HG03097 (cell line): ENCODE measurements around the gene CKLF.

ENCODE experiments used
- ATAC-seq: cut with Tn5 transposase; IDR thresholded peaks from one replicate; pipeline ENCODE4 v1.9.1; 2021; ENCODE audit not compliant: unreplicated experiment, low FRiP score

Gene CKLF

GRCh38 chr16:66541388-66542355, 10.7 kb upstream of the CKLF start:
- no peak for ATAC-seq

- no peak for ATAC-seq
Measured at GRCh38 chr16:66542396-66542795, 10.0 kb upstream of the CKLF start.

- ATAC-seq = no peak
Measured at GRCh38 chr16:66543541-66543940, 8.8 kb upstream of the CKLF start.

GRCh38 chr16:66544016-66544757, 8.2 kb upstream of the CKLF start:
- no peak for ATAC-seq

GRCh38 chr16:66547101-66547989, 5.0 kb upstream of the CKLF start:
- ATAC-seq = no peak

- no peak for ATAC-seq
Measured at GRCh38 chr16:66548068-66548467, 4.3 kb upstream of the CKLF start.

GRCh38 chr16:66548868-66549267, 3.5 kb upstream of the CKLF start:
- no peak for ATAC-seq

- ATAC-seq = no peak
Measured at GRCh38 chr16:66549284-66550131, 2.9 kb upstream of the CKLF start, which contains the start of gene TK2. TK2 (minus strand) TSS chr16:66550122; CDS start chr16:66550061, 61 bp downstream.

GRCh38 chr16:66551348-66551759, 1.0 kb upstream of the CKLF start:
- ATAC-seq = no peak

- no peak for ATAC-seq
Measured at GRCh38 chr16:66551788-66552285, 539 bp upstream of the CKLF start.

GRCh38 chr16:66553223-66553622, 847 bp downstream of the CKLF start:
- no peak for ATAC-seq

- ATAC-seq = no peak
Measured at GRCh38 chr16:66554021-66554420, 1.6 kb downstream of the CKLF start.

GRCh38 chr16:66554495-66554894, 2.1 kb downstream of the CKLF start:
- ATAC-seq = no peak

GRCh38 chr16:66560107-66560506, 7.7 kb downstream of the CKLF start:
- ATAC-seq = no peak

GRCh38 chr16:66561381-66562080, 9.2 kb downstream of the CKLF start:
- no peak for ATAC-seq

- no peak for ATAC-seq
Measured at GRCh38 chr16:66562409-66562808, 10.0 kb downstream of the CKLF start.

GRCh38 chr16:66562986-66563385, 10.6 kb downstream of the CKLF start:
- ATAC-seq = no peak

GRCh38 chr16:66563574-66564334, 11.4 kb downstream of the CKLF start:
- ATAC-seq = no peak
